Loucy (cell line): ENCODE results near the gene GABBR2.

Source experiments
- H2AFZ ChIP-seq: fragments of 200-600 bp; sonication (generic); 2 replicates; pipeline ENCODE4 v1.6.0; 2016; ENCODE audit warnings: antibody characterized with exemption, mild to moderate bottlenecking, low read length, moderate library complexity
- H3F3A ChIP-seq: fragments of 200-600 bp; 2 replicates; pipeline ENCODE4 v1.6.0; 2016; ENCODE audit warnings: antibody characterized with exemption, low read depth, mild to moderate bottlenecking
- H3K27me3 ChIP-seq: fragments of 200-600 bp; sonication (generic); 2 replicates; pipeline ENCODE4 v1.6.1; 2014; ENCODE audit warnings: low read length, mild to moderate bottlenecking; ENCODE audit not compliant: insufficient read depth, poor library complexity, severe bottlenecking
- H3K36me3 ChIP-seq: fragments of 200-600 bp; sonication (generic); 2 replicates; pipeline ENCODE4 v1.6.1; 2016; ENCODE audit warnings: low read length; ENCODE audit not compliant: insufficient read depth
- H3K4me1 ChIP-seq: fragments of 200-600 bp; sonication (generic); 2 replicates; pipeline ENCODE4 v1.5.1; 2014; ENCODE audit warnings: low read length, mild to moderate bottlenecking; ENCODE audit not compliant: insufficient read depth, poor library complexity, severe bottlenecking
- H3K4me2 ChIP-seq: fragments of 200-600 bp; sonication (generic); 2 replicates; pipeline ENCODE4 v1.6.0; 2014; ENCODE audit warnings: antibody characterized with exemption, low read length, low read depth, mild to moderate bottlenecking; ENCODE audit not compliant: poor library complexity, severe bottlenecking
- H3K4me3 ChIP-seq: fragments of 200-600 bp; sonication (generic); 2 replicates; pipeline ENCODE4 v1.5.1; 2014; ENCODE audit warnings: low read length, mild to moderate bottlenecking, mixed read lengths; ENCODE audit not compliant: poor library complexity, severe bottlenecking
- H3K79me2 ChIP-seq: fragments of 200-600 bp; sonication (generic); 2 replicates; pipeline ENCODE4 v1.6.1; 2014; ENCODE audit warnings: low read length; ENCODE audit not compliant: insufficient read depth
- H3K9ac ChIP-seq: fragments of 200-600 bp; sonication (generic); 2 replicates; pipeline ENCODE4 v1.6.0; 2014; ENCODE audit warnings: mild to moderate bottlenecking, low read depth, low read length, moderate library complexity; ENCODE audit not compliant: poor library complexity, severe bottlenecking
- H3K9me2 ChIP-seq: fragments of 200-600 bp; sonication (generic); replicated peaks from 2 replicates; pipeline ENCODE4 v1.6.1; 2016; ENCODE audit warnings: low read depth, low read length, mixed read lengths
- H3K9me3 ChIP-seq: fragments of 200-600 bp; sonication (generic); 2 replicates; pipeline ENCODE4 v1.6.1; 2014; ENCODE audit warnings: mild to moderate bottlenecking, antibody characterized with exemption, low read length, low read depth; ENCODE audit not compliant: insufficient read depth
- H4K20me1 ChIP-seq: fragments of 200-600 bp; sonication (generic); 2 replicates; pipeline ENCODE4 v1.6.0; 2014; ENCODE audit warnings: antibody characterized with exemption, low read length, mild to moderate bottlenecking; ENCODE audit not compliant: insufficient read depth, poor library complexity, severe bottlenecking
- CTCF ChIP-seq: fragments of 200-600 bp; sonication (generic); conservative IDR thresholded peaks from 2 replicates; pipeline ENCODE4 v1.5.1; 2014; ENCODE audit warnings: mild to moderate bottlenecking, antibody characterized with exemption, low read length
- EZH2phosphoT487 ChIP-seq: fragments of 200-600 bp; IDR thresholded peaks from 2 replicates; pipeline ENCODE4 v1.6.1; 2018; ENCODE audit warnings: antibody characterized with exemption, mild to moderate bottlenecking, moderate library complexity, borderline replicate concordance

The GABBR2 gene

GRCh38 chr9:98491231-98491651 is 217.5 kb downstream of the GABBR2 start:
- H3K4me2 ChIP-seq = no peak overlapping the region
- H3K27me3 ChIP-seq = no peaks in the 10 kb centered on the region
- H3K36me3 ChIP-seq = no peaks in the 10 kb centered on the region
- no peaks in the 10 kb centered on the region for H3K9me2 ChIP-seq
- no peak for TF ChIP-seq EZH2phosphoT487
- TF ChIP-seq CTCF = no peak
- H3K9ac ChIP-seq = no peak overlapping the region
- H3K9me3 ChIP-seq = no peaks in the 10 kb centered on the region
- H3K4me3 ChIP-seq = no peak overlapping the region
- H4K20me1 ChIP-seq = no peaks in the 10 kb centered on the region
- no peaks in the 10 kb centered on the region for H3K4me1 ChIP-seq
- H3K79me2 ChIP-seq = no peaks in the 10 kb centered on the region
- no peak overlapping the region for H2AFZ ChIP-seq
- H3F3A ChIP-seq = no peaks in the 10 kb centered on the region

GRCh38 chr9:98488571-98489312 is 220.0 kb downstream of the GABBR2 start:
- Histone ChIP-seq H3K9me3 (no peaks in the 10 kb centered on the region), H3K4me2 (no peak overlapping the region), H3K27me3 (no peaks in the 10 kb centered on the region), H3K79me2 (no peaks in the 10 kb centered on the region), H3K4me3 (no peak overlapping the region), H3K9me2 (no peaks in the 10 kb centered on the region), H2AFZ (no peak overlapping the region), H3K9ac (no peak overlapping the region), H3K36me3 (no peaks in the 10 kb centered on the region), H4K20me1 (no peaks in the 10 kb centered on the region), H3K4me1 (no peaks in the 10 kb centered on the region), H3F3A (no peaks in the 10 kb centered on the region)
- TF ChIP-seq CTCF (no peak), EZH2phosphoT487 (no peak)

- H3K9me3 ChIP-seq = no peaks in the 10 kb centered on the region
- no peaks in the 10 kb centered on the region for H4K20me1 ChIP-seq
- no peak overlapping the region for H3K9ac ChIP-seq
- H3K27me3 ChIP-seq = no peaks in the 10 kb centered on the region
- H3K4me3 ChIP-seq = no peak overlapping the region
- no peaks in the 10 kb centered on the region for H3K36me3 ChIP-seq
- no peaks in the 10 kb centered on the region for H3K4me1 ChIP-seq
- H2AFZ ChIP-seq = no peak overlapping the region
- H3K9me2 ChIP-seq = no peaks in the 10 kb centered on the region
- TF ChIP-seq CTCF (no peak), EZH2phosphoT487 (no peak)
- no peaks in the 10 kb centered on the region for H3K79me2 ChIP-seq
- no peaks in the 10 kb centered on the region for H3F3A ChIP-seq
- H3K4me2 ChIP-seq = no peak overlapping the region
Observed at GRCh38 chr9:98485706-98486105, 223.0 kb downstream of the GABBR2 start.
